Keratinocyte (primary cell): ENCODE data around the gene ZNF398. TPM values are rescaled to one million over a fixed set of nuclear protein-coding genes. Genes with fewer than 3 reads are reported as not detected.

Source experiments
- DNase-seq: peaks from one replicate; pipeline ENCODE4 v3.0.0-alpha.2; 2011; ENCODE audit warnings: low read depth, missing footprints, low spot score
- FAIRE-seq: peaks from 2 replicates; lab custom pipeline; 2011; peaks lifted over from hg19 to GRCh38; lab: Jason Lieb, UNC
- H2AFZ ChIP-seq: 2 replicates; pipeline ENCODE4 v1.6.0; 2012; ENCODE audit warnings: low read length, control low read depth, inconsistent platforms; ENCODE audit not compliant: control insufficient read depth
- H3K27ac ChIP-seq: 2 replicates; pipeline ENCODE4 v1.5.1; 2011; ENCODE audit warnings: low read length; ENCODE audit not compliant: control insufficient read depth, insufficient read depth
- H3K27me3 ChIP-seq: 3 replicates; pipeline ENCODE4 v1.6.0; 2011; ENCODE audit warnings: low read length; ENCODE audit not compliant: control insufficient read depth, insufficient read depth; ENCODE audit errors: extremely low read depth
- H3K36me3 ChIP-seq, 2 experiments: 2 replicates in 1 of 2; 3 replicates in 1 of 2; pipeline ENCODE4 v1.5.1; 2011; ENCODE audit warnings: low read length in 2 of 2, mild to moderate bottlenecking in 1 of 2; ENCODE audit not compliant: control insufficient read depth in 2 of 2, insufficient read depth in 2 of 2; ENCODE audit errors: extremely low read depth in 1 of 2
- H3K4me1 ChIP-seq: 3 replicates; pipeline ENCODE4 v1.5.1; 2011; ENCODE audit warnings: low read length; ENCODE audit not compliant: control insufficient read depth, insufficient read depth; ENCODE audit errors: extremely low read depth
- H3K4me2 ChIP-seq: 3 replicates; pipeline ENCODE4 v1.6.0; 2011; ENCODE audit warnings: low read depth, low read length; ENCODE audit not compliant: control insufficient read depth, insufficient read depth; ENCODE audit errors: extremely low read depth
- H3K4me3 ChIP-seq, 3 experiments: fragments of 200-600 bp in 1 of 3; sonication (generic) in 1 of 3; 2 replicates in 2 of 3; 3 replicates in 1 of 3; pipeline ENCODE4 v1.5.1; 2011 to 2016; ENCODE audit warnings: low read length in 3 of 3, mild to moderate bottlenecking in 3 of 3, control low read depth in 2 of 3, inconsistent platforms in 1 of 3, low read depth in 1 of 3, mixed read lengths in 1 of 3, mixed run types in 1 of 3, moderate library complexity in 1 of 3; ENCODE audit not compliant: control insufficient read depth in 2 of 3, insufficient read depth in 2 of 3; ENCODE audit errors: extremely low read depth in 1 of 3
- H3K79me2 ChIP-seq: 2 replicates; pipeline ENCODE4 v1.6.0; 2012; ENCODE audit warnings: low read length; ENCODE audit not compliant: control insufficient read depth, insufficient read depth
- H3K9ac ChIP-seq: 3 replicates; pipeline ENCODE4 v1.6.0; 2011; ENCODE audit warnings: low read length; ENCODE audit not compliant: control insufficient read depth, insufficient read depth; ENCODE audit errors: extremely low read depth
- H3K9me1 ChIP-seq: 3 replicates; pipeline ENCODE4 v1.6.0; 2011; ENCODE audit warnings: low read length; ENCODE audit not compliant: control insufficient read depth, insufficient read depth; ENCODE audit errors: extremely low read depth
- H3K9me3 ChIP-seq: 2 replicates; pipeline ENCODE4 v1.5.1; 2012; ENCODE audit warnings: low read depth, low read length; ENCODE audit not compliant: control insufficient read depth
- H4K20me1 ChIP-seq: 3 replicates; pipeline ENCODE4 v1.6.0; 2011; ENCODE audit warnings: low read length; ENCODE audit not compliant: control insufficient read depth, insufficient read depth; ENCODE audit errors: extremely low read depth
- EZH2 ChIP-seq: IDR thresholded peaks from one replicate; pipeline ENCODE4 v1.6.1; 2012; ENCODE audit warnings: inconsistent platforms, mild to moderate bottlenecking, low read length, moderate library complexity
- dilution Hi-C: fragments of 300-500 bp; cut with MboI; formaldehyde crosslinking; loops from one replicate; pipeline ENCODE4 v1.7.0; 2020; ENCODE audit warnings: low sequenced_read_pairs; ENCODE audit not compliant: extremely low pct_ligation_motif_present
- polyA plus RNA-seq, 5 experiments: library from polyadenylated mRNA; depleted of rRNA in 3 of 5; stranded (reverse) in 3 of 5; stranded (forward) in 1 of 5; unstranded in 1 of 5; fragments of >200 nt; gene quantifications; 1 replicate in 1 of 5; 2 replicates in 3 of 5; 3 replicates in 1 of 5; pipeline versions ENCODE4 v1.2.1 to v1.2.3, GENCODE V29; 2011 to 2012; ENCODE audit warnings: missing spikeins in 2 of 5, low read depth in 1 of 5, low replicate concordance in 1 of 5
- TF ChIP-seq, protein P1 (sequence below), 3 experiments: IDR thresholded peaks in 1 of 3; conservative IDR thresholded peaks in 1 of 3; optimal IDR thresholded peaks in 1 of 3; 2 replicates in 2 of 3; 3 replicates in 1 of 3; pipeline versions ENCODE3 to v1.5.1; 2011; ENCODE audit warnings: low read length in 3 of 3, mild to moderate bottlenecking in 3 of 3, moderate library complexity in 2 of 3, control low read depth in 1 of 3, inconsistent platforms in 1 of 3; ENCODE audit not compliant: insufficient read depth in 2 of 3; ENCODE audit errors: extremely low read depth in 1 of 3

ZNF398 gene
- polyA plus RNA-seq, 1 donor (not counting 4 experiments of a cell fraction or from before 2014, with no cell fraction given): 7.4 TPM

DNA sequence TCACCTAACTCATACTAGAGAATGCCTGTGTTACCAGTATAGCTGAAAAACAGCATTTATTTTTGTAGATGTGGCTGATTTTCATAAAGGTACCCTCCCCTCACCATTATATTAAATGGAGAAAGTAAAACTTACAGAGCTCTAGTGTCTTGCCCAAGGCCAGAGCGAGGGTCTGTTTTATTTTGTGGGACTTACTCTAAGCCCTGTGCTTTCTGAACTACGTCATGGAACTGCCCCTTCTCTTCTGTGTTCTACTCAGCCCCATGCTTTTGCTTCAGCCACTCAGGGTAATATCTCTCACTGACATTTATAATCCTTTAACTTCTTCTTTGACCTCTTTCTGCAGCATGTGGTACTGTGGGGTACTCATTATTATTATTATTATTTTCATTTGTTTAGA lies 46.4 kb upstream of the ZNF398 start:
- peaks cover 0 to 8% of the 10 kb centered on the region in 2 experiments for H3K36me3 ChIP-seq
- no peak overlapping the region for H2AFZ ChIP-seq
- H3K27me3 ChIP-seq: no peaks in the 10 kb centered on the region
- H3K9me3 ChIP-seq: no peaks in the 10 kb centered on the region
- H3K9me1 ChIP-seq: no peaks in the 10 kb centered on the region
- H3K4me1 ChIP-seq: no peaks in the 10 kb centered on the region
- no peak overlapping the region for H3K9ac ChIP-seq
- H3K4me2 ChIP-seq: no peak overlapping the region
- dilution Hi-C loops: no loop called here
- no peak for DNase-seq
- TF ChIP-seq, protein P1, sequence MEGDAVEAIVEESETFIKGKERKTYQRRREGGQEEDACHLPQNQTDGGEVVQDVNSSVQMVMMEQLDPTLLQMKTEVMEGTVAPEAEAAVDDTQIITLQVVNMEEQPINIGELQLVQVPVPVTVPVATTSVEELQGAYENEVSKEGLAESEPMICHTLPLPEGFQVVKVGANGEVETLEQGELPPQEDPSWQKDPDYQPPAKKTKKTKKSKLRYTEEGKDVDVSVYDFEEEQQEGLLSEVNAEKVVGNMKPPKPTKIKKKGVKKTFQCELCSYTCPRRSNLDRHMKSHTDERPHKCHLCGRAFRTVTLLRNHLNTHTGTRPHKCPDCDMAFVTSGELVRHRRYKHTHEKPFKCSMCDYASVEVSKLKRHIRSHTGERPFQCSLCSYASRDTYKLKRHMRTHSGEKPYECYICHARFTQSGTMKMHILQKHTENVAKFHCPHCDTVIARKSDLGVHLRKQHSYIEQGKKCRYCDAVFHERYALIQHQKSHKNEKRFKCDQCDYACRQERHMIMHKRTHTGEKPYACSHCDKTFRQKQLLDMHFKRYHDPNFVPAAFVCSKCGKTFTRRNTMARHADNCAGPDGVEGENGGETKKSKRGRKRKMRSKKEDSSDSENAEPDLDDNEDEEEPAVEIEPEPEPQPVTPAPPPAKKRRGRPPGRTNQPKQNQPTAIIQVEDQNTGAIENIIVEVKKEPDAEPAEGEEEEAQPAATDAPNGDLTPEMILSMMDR (optimal IDR thresholded peaks at IDR 0.05 in 1 of 3, IDR thresholded peaks at IDR 0.05 in 1 of 3, conservative IDR thresholded peaks at IDR 0.05 in 1 of 3; ENCODE audit: extremely low read depth in 1 of 3, insufficient read depth in 2 of 3, low read length in 3 of 3): no peak
- TF ChIP-seq EZH2: no peak
- H3K79me2 ChIP-seq: no peaks in the 10 kb centered on the region
- no peaks in the 10 kb centered on the region for H4K20me1 ChIP-seq
- H3K27ac ChIP-seq: no peak overlapping the region
- no peak overlapping the region for H3K4me3 ChIP-seq
- no peak for FAIRE-seq

DNA sequence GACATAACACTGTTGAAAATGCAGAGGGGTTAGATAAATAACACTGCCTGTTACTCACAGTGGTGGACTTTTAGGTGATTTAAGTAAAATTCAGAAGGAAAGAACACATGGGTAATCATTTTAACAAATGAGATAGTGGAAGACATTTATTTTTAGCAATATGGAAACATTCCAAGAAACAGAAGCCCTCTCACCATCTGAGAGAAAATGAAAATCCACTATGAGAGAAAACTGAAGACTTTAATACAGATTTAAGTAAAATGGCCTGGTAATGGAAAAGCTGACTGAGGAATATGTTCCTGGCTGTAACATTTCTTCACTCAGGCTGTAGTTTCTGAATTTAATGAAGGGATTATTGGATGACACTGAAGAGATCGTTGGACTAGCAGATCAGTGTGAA lies 44.6 kb upstream of the ZNF398 start:
- FAIRE-seq (no peak), DNase-seq (no peak)
- dilution Hi-C loops: no loop called here
- Histone ChIP-seq H3K9me3 (no peaks in the 10 kb centered on the region), H3K9ac (no peak overlapping the region), H3K4me3 (no peak overlapping the region), H3K9me1 (no peaks in the 10 kb centered on the region), H3K79me2 (no peaks in the 10 kb centered on the region), H3K4me2 (no peak overlapping the region), H3K27me3 (no peaks in the 10 kb centered on the region), H3K4me1 (no peaks in the 10 kb centered on the region), H3K27ac (no peak overlapping the region), H2AFZ (no peak overlapping the region), H3K36me3 (peaks cover 0 to 8% of the 10 kb centered on the region in 2 experiments), H4K20me1 (no peaks in the 10 kb centered on the region)
- TF ChIP-seq EZH2: no peak
- TF ChIP-seq, protein P1 (optimal IDR thresholded peaks at IDR 0.05 in 1 of 3, IDR thresholded peaks at IDR 0.05 in 1 of 3, conservative IDR thresholded peaks at IDR 0.05 in 1 of 3; ENCODE audit: extremely low read depth in 1 of 3, insufficient read depth in 2 of 3, low read length in 3 of 3): no peak
